ENCODE measurements around the gene FAM111A. TPM values are rescaled to one million over a fixed set of nuclear protein-coding genes. Genes with fewer than 3 reads are reported as not detected.

Gene FAM111A
- total and polyA plus RNA-seq, 9 of the 15 experiments (the other 6 are each of a cell fraction or from before 2014, with no cell fraction given) = 14.8 to 30.6 (median 20.1) TPM

- TF ChIP-seq LCOR (CRISPR knock-in tag; IDR thresholded peaks at IDR 0.05) (no peak), EGR1 (conservative IDR thresholded peaks at IDR 0.05) (no peak), DPF2 (IDR thresholded peaks at IDR 0.05) (no peak), TARDBP (IDR thresholded peaks at IDR 0.05) (no peak), CEBPG (CRISPR knock-in tag; IDR thresholded peaks at IDR 0.05) (no peak), CEBPG (tag; conservative IDR thresholded peaks at IDR 0.05 in 1 of 2, IDR thresholded peaks at IDR 0.05 in 1 of 2) (no peak), ZBTB43 (CRISPR knock-in tag; IDR thresholded peaks at IDR 0.05) (no peak), SRSF1 (IDR thresholded peaks at IDR 0.05; ENCODE audit: low read depth, low read length) (no peak), ILK (tag; IDR thresholded peaks at IDR 0.05; ENCODE audit: borderline replicate concordance, low read depth) (no peak)
- Histone ChIP-seq H3K4me3 (no peak overlapping the region), H2AFZ (ENCODE audit: low read depth, low read length) (no peak overlapping the region), H4K20me1 (replicated peaks; ENCODE audit: control insufficient read depth, insufficient read depth, low read length) (no peaks in the 10 kb centered on the region), H3K36me3 (ENCODE audit: control insufficient read depth, insufficient read depth, low read length) (no peaks in the 10 kb centered on the region), H3K9me3 (replicated peaks; ENCODE audit: control insufficient read depth, insufficient read depth, low read depth, low read length) (no peaks in the 10 kb centered on the region), H3K4me1 (replicated peaks in 1 of 2; ENCODE audit: control insufficient read depth in 2 of 2, insufficient read depth in 2 of 2, low read length in 2 of 2) (no peaks in the 10 kb centered on the region), H3K79me2 (ENCODE audit: control insufficient read depth, insufficient read depth, low read length) (no peaks in the 10 kb centered on the region), H3K27me3 (ENCODE audit: control insufficient read depth in 2 of 2, insufficient read depth in 2 of 2, low read length in 2 of 2) (no peaks in the 10 kb centered on the region), H3K4me2 (ENCODE audit: insufficient read depth, low read length) (no peak overlapping the region), H3K27ac (ENCODE audit: extremely low read depth, low read depth, low read length) (no peak overlapping the region), H3K9ac (ENCODE audit: insufficient read depth in 1 of 2, low read depth in 2 of 2, low read length in 2 of 2) (no peak overlapping the region), H3K9me1 (ENCODE audit: control insufficient read depth, insufficient read depth, low read length) (no peaks in the 10 kb centered on the region)
- in situ Hi-C loops (cut with MboI) = no loop called here
- ATAC-seq (no peak), FAIRE-seq (no peak), DNase-seq (ENCODE audit: extremely low read depth in 1 of 4, low spot score in 3 of 4) (no peak)
- ChIA-PET POLR2A (no interaction called here), CTCF (ENCODE audit: low intra/inter-chr PET ratio) (no interaction called here)
- WGBS (ENCODE audit: insufficient coverage, low coverage, missing lambda C conversion rate) = 0% methylated on average over 1 of the region's 2 CpGs
- intact Hi-C loops (cut with micrococcal nuclease) = no loop called here
- no TSS peak for BruUV-seq (replicated peaks)
These were observed 24.9 kb upstream of the FAM111A start for GRCh38 chr11:59117774-59118173.
